SK-N-SH (cell line): ENCODE measurements around the gene ARG2. TPM values are rescaled to one million over a fixed set of nuclear protein-coding genes. Genes with fewer than 3 reads are reported as not detected.

Experiments used
- CTCF ChIA-PET: fragments of 300-600, 350-600 bp; formaldehyde crosslinking; extraction: SDS; loops from one replicate; lab custom pipeline; 2021; lab: Yijun Ruan, JAX
- POLR2A ChIA-PET: fragments of 350-600 bp; sonication (Branson Sonifier 250); formaldehyde crosslinking; extraction: SDS; loops from one replicate; lab custom pipeline; 2020; ENCODE audit warnings: antibody characterized with exemption, inconsistent platforms; lab: Yijun Ruan, JAX
- DNase-seq: peaks from one replicate; pipeline ENCODE4 v3.0.0; 2012
- H2AFZ ChIP-seq: fragments of 200-600 bp; sonication (generic); 2 replicates; pipeline ENCODE4 v1.8.1; 2016; ENCODE audit warnings: antibody characterized with exemption, mild to moderate bottlenecking, low read depth
- H3F3A ChIP-seq: fragments of 200-600 bp; sonication (generic); replicated peaks from 2 replicates; pipeline ENCODE3; 2016; ENCODE audit warnings: antibody characterized with exemption, mild to moderate bottlenecking; ENCODE audit not compliant: insufficient read depth
- H3K27ac ChIP-seq, 2 experiments: fragments of 200-500 bp in 1 of 2; fragments of 200-600 bp in 1 of 2; sonication (Bioruptor generic) in 1 of 2; sonication (generic), shearing (Covaris generic) in 1 of 2; 2 replicates each; pipeline versions ENCODE4 v1.5.1 to v1.6.1; 2014 to 2016; ENCODE audit warnings: low read depth in 2 of 2, inconsistent platforms in 1 of 2, low read length in 1 of 2, mild to moderate bottlenecking in 1 of 2, mixed read lengths in 1 of 2
- H3K27me3 ChIP-seq: fragments of 200-600 bp; sonication (generic), shearing (Covaris generic); 2 replicates; pipeline ENCODE4 v1.6.1; 2016; ENCODE audit warnings: mixed run types; ENCODE audit not compliant: insufficient read depth
- H3K36me3 ChIP-seq, 2 experiments: fragments of 200-500 bp in 1 of 2; fragments of 200-600 bp in 1 of 2; sonication (Bioruptor generic) in 1 of 2; sonication (generic) in 1 of 2; replicated peaks in 1 of 2; 2 replicates each; pipeline versions ENCODE3 to v1.5.1; 2014 to 2016; ENCODE audit warnings: low read length in 1 of 2, mild to moderate bottlenecking in 1 of 2; ENCODE audit not compliant: insufficient read depth in 2 of 2, control insufficient read depth in 1 of 2
- H3K4me1 ChIP-seq, 2 experiments: fragments of 200-500 bp in 1 of 2; fragments of 200-600 bp in 1 of 2; sonication (Bioruptor generic) in 1 of 2; sonication (generic), shearing (Covaris generic) in 1 of 2; 2 replicates each; pipeline versions ENCODE4 v1.5.1 to v1.6.1; 2014 to 2016; ENCODE audit warnings: low read depth in 1 of 2, low read length in 1 of 2, mixed run types in 1 of 2; ENCODE audit not compliant: insufficient read depth in 2 of 2, control insufficient read depth in 1 of 2
- H3K4me2 ChIP-seq: fragments of 200-600 bp; sonication (generic), shearing (Covaris generic); 2 replicates; pipeline ENCODE4 v1.6.1; 2017; ENCODE audit warnings: mixed run types
- H3K4me3 ChIP-seq, 2 experiments: fragments of 200-500 bp in 1 of 2; fragments of 200-600 bp in 1 of 2; sonication (Bioruptor generic) in 1 of 2; sonication (generic), shearing (Covaris generic) in 1 of 2; 2 replicates each; pipeline versions ENCODE4 v1.5.1 to v1.8.1; 2014 to 2016; ENCODE audit warnings: low read depth in 2 of 2, inconsistent platforms in 1 of 2, low read length in 1 of 2, mild to moderate bottlenecking in 1 of 2, mixed read lengths in 1 of 2, moderate library complexity in 1 of 2
- H3K79me2 ChIP-seq: fragments of 200-600 bp; sonication (generic); 2 replicates; pipeline ENCODE4 v1.8.1; 2017; ENCODE audit warnings: mild to moderate bottlenecking; ENCODE audit not compliant: insufficient read depth
- H3K9ac ChIP-seq: fragments of 200-600 bp; sonication (generic); 2 replicates; pipeline ENCODE4 v1.6.1; 2017; ENCODE audit warnings: mixed run types
- H3K9me2 ChIP-seq: fragments of 200-600 bp; sonication (generic); 2 replicates; pipeline ENCODE4 v1.6.1; 2017; ENCODE audit warnings: mixed run types
- H3K9me3 ChIP-seq: fragments of 200-600 bp; sonication (generic); 2 replicates; pipeline ENCODE4 v1.6.1; 2017; ENCODE audit warnings: mixed run types, mild to moderate bottlenecking, moderate library complexity
- H4K20me1 ChIP-seq: fragments of 200-600 bp; sonication (generic); 2 replicates; pipeline ENCODE4 v1.6.1; 2017; ENCODE audit warnings: mild to moderate bottlenecking, mixed run types; ENCODE audit not compliant: insufficient read depth
- CHD2 ChIP-seq: fragments of 150-350 bp; IDR thresholded peaks from 2 replicates; pipeline ENCODE4 v1.6.1; 2018; ENCODE audit warnings: low read length; ENCODE audit not compliant: partially characterized antibody
- ELF1 ChIP-seq: IDR thresholded peaks from 2 replicates; pipeline ENCODE4 v1.4.0; 2012
- EZH2phosphoT487 ChIP-seq: fragments of 200-600 bp; sonication (generic); IDR thresholded peaks from 2 replicates; pipeline ENCODE4 v1.6.1; 2017; ENCODE audit warnings: low read depth, mixed run types, mild to moderate bottlenecking, antibody characterized with exemption, moderate library complexity, borderline replicate concordance
- FOSL2 ChIP-seq: IDR thresholded peaks from 2 replicates; pipeline ENCODE4 v1.4.0; 2012; ENCODE audit warnings: low read depth, mild to moderate bottlenecking, moderate library complexity, borderline replicate concordance
- GABPA ChIP-seq: IDR thresholded peaks from 2 replicates; pipeline ENCODE4 v1.4.0; 2012; ENCODE audit warnings: low read depth, mild to moderate bottlenecking
- MEF2A ChIP-seq: IDR thresholded peaks from 2 replicates; pipeline ENCODE4 v1.4.0; 2012; ENCODE audit warnings: low read depth, borderline replicate concordance
- PBX3 ChIP-seq: IDR thresholded peaks from 2 replicates; pipeline ENCODE4; 2012
- POLR2AphosphoS5 ChIP-seq: IDR thresholded peaks from 2 replicates; pipeline ENCODE4 v1.6.1; 2012; ENCODE audit warnings: low read depth, low read length
- RXRA ChIP-seq: IDR thresholded peaks from 2 replicates; pipeline ENCODE4 v1.4.0; 2012; ENCODE audit warnings: low read depth, mild to moderate bottlenecking, borderline replicate concordance
- SIN3A ChIP-seq: IDR thresholded peaks from 2 replicates; pipeline ENCODE4 v1.6.1; 2012; ENCODE audit warnings: low read depth, mild to moderate bottlenecking, low read length, moderate library complexity, borderline replicate concordance
- SMC3 ChIP-seq: IDR thresholded peaks from 2 replicates; pipeline ENCODE4 v1.6.1; 2012; ENCODE audit warnings: low read depth, low read length, improper control_type of control experiment
- TCF12 ChIP-seq: IDR thresholded peaks from 2 replicates; pipeline ENCODE4 v1.4.0; 2012
- TEAD4 ChIP-seq: IDR thresholded peaks from 2 replicates; pipeline ENCODE4 v1.4.0; 2012; ENCODE audit warnings: mild to moderate bottlenecking, borderline replicate concordance; ENCODE audit not compliant: insufficient read depth
- YY1 ChIP-seq: IDR thresholded peaks from 2 replicates; pipeline ENCODE4 v1.4.0; 2012; ENCODE audit warnings: low read depth, mild to moderate bottlenecking
- ZBTB33 ChIP-seq: IDR thresholded peaks from 2 replicates; pipeline ENCODE4 v1.4.0; 2012; ENCODE audit warnings: low read depth, borderline replicate concordance
- WGBS: methylation state at CpG from one replicate; pipeline ENCODE4 v1.1.6; 2017; ENCODE audit warnings: low lambda C conversion rate; 5-methylcytosine and 5-hydroxymethylcytosine counted together
- polyA plus RNA-seq, 3 experiments: library from polyadenylated mRNA; depleted of rRNA; stranded (reverse); fragments of >200 nt; gene quantifications; 2 replicates each; pipeline ENCODE4 v1.2.3, GENCODE V29; 2012
- TF ChIP-seq, protein P1 (sequence below): IDR thresholded peaks from 2 replicates; pipeline ENCODE4 v1.6.1; 2012; ENCODE audit warnings: mild to moderate bottlenecking, low read depth, low read length, moderate library complexity

ARG2 gene
- polyA plus RNA-seq, 1 of the 3 experiments (the other 2 are of a cell fraction), result 2.6 TPM

DNA sequence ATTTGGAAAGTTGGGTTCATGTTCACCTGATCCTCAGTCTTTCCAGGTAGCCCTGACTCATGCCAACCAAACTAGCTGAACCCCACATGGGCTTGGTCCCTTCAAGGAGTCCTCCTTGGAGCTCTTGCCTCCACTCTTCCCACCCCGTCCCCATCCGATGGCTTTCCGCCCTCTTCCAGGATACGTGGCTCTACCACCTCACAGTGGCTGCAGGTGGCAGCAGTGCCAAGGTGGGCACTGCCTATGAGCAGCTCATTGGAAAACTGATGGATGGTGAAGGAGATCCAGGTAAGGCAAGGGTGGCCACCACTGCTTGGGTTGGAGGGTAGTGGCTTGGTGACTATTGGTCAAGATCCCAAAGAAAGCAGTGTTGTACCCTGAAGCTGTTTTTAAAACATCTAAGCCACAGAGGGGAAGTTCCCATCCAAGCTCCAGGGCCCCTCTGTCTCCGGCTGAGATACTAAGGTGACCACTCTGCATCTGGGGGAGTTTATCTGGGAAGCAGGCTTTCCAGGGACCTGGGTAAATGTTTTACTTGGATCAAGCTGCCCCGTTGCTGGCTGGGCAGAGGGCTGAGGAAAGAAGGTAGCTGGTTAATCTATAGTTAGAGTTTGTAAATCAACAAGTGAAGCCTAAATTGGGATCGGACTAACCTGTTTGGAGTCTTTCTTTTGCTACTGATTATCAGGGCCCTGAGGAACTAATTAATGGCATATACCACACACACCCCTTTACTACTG, 43.3 kb upstream of the ARG2 start:
- Histone ChIP-seq H3K9me3 (no peaks in the 10 kb centered on the region), H3K9me2 (no peaks in the 10 kb centered on the region)
- POLR2A ChIA-PET, result no interaction called here

GRCh38 chr14:67577181-67577808, 42.4 kb upstream of the ARG2 start:
- no peaks in the 10 kb centered on the region for H4K20me1 ChIP-seq
- H3F3A ChIP-seq, result no peaks in the 10 kb centered on the region
- no peak overlapping the region for H3K27ac ChIP-seq
- WGBS, result 83% methylated on average over 13 of the region's 13 CpGs
- no peak for DNase-seq
- no peak overlapping the region for H2AFZ ChIP-seq
- no peaks in the 10 kb centered on the region for H3K9me3 ChIP-seq
- no peaks in the 10 kb centered on the region for H3K79me2 ChIP-seq
- H3K4me2 ChIP-seq, result no peak overlapping the region
- POLR2A ChIA-PET, result no interaction called here
- TF ChIP-seq FOSL2 (no peak), ELF1 (no peak), EZH2phosphoT487 (no peak), SMC3 (no peak), ZBTB33 (no peak), SIN3A (no peak), YY1 (no peak), MEF2A (no peak), CHD2 (no peak), RXRA (no peak), PBX3 (no peak), POLR2AphosphoS5 (no peak), GABPA (no peak)
- TF ChIP-seq, protein P1, sequence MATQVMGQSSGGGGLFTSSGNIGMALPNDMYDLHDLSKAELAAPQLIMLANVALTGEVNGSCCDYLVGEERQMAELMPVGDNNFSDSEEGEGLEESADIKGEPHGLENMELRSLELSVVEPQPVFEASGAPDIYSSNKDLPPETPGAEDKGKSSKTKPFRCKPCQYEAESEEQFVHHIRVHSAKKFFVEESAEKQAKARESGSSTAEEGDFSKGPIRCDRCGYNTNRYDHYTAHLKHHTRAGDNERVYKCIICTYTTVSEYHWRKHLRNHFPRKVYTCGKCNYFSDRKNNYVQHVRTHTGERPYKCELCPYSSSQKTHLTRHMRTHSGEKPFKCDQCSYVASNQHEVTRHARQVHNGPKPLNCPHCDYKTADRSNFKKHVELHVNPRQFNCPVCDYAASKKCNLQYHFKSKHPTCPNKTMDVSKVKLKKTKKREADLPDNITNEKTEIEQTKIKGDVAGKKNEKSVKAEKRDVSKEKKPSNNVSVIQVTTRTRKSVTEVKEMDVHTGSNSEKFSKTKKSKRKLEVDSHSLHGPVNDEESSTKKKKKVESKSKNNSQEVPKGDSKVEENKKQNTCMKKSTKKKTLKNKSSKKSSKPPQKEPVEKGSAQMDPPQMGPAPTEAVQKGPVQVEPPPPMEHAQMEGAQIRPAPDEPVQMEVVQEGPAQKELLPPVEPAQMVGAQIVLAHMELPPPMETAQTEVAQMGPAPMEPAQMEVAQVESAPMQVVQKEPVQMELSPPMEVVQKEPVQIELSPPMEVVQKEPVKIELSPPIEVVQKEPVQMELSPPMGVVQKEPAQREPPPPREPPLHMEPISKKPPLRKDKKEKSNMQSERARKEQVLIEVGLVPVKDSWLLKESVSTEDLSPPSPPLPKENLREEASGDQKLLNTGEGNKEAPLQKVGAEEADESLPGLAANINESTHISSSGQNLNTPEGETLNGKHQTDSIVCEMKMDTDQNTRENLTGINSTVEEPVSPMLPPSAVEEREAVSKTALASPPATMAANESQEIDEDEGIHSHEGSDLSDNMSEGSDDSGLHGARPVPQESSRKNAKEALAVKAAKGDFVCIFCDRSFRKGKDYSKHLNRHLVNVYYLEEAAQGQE, result no peak
- no peaks in the 10 kb centered on the region for H3K36me3 ChIP-seq
- no peaks in the 10 kb centered on the region; a peak in 1 of 4 replicates for H3K4me1 ChIP-seq
- H3K27me3 ChIP-seq, result no peaks in the 10 kb centered on the region
- no peak overlapping the region for H3K4me3 ChIP-seq
- H3K9ac ChIP-seq, result no peak overlapping the region
- CTCF ChIA-PET, result interaction anchor here (1.2 to 24.4 kb wide), 8 partner anchors 7 to 151 kb away, joined by 3 to 237 read pairs (median 5); partner anchors contain the start of genes PIGH and RDH12
- H3K9me2 ChIP-seq, result no peaks in the 10 kb centered on the region

More for the DNA sequence above, 43.3 kb upstream of the ARG2 start:
- Histone ChIP-seq H3K4me3 (no peak overlapping the region), H2AFZ (no peak overlapping the region), H3F3A (no peaks in the 10 kb centered on the region), H3K9ac (no peak overlapping the region), H3K4me2 (no peak overlapping the region), H3K79me2 (no peaks in the 10 kb centered on the region), H3K27me3 (no peaks in the 10 kb centered on the region), H3K27ac (no peak overlapping the region), H3K36me3 (no peaks in the 10 kb centered on the region), H3K4me1 (no peaks in the 10 kb centered on the region; a peak in 1 of 4 replicates), H4K20me1 (no peaks in the 10 kb centered on the region)
- no peak for TF ChIP-seq CHD2
- no peak for TF ChIP-seq TEAD4
- TF ChIP-seq TCF12, result no peak
- WGBS, result 83% methylated on average over 7 of the region's 7 CpGs
- CTCF ChIA-PET, result interaction anchor here (1.0 to 24.4 kb wide), 10 partner anchors 8 to 150 kb away, joined by 3 to 237 read pairs (median 4); partner anchors contain the start of genes ARG2 and RDH12
- DNase-seq, result no peak
